HG03175 (cell line): ENCODE measurements around the gene CATSPER1.

Experiments
- ATAC-seq: cut with Tn5 transposase; IDR thresholded peaks from one replicate; pipeline ENCODE4 v1.9.1; 2021; ENCODE audit warnings: mild to moderate bottlenecking, moderate library complexity; ENCODE audit not compliant: unreplicated experiment

CATSPER1 gene

GRCh38 chr11:65973439-65974110, 52.7 kb downstream of the CATSPER1 start:
- no peak for ATAC-seq

GRCh38 chr11:65972116-65972515, 54.2 kb downstream of the CATSPER1 start:
- ATAC-seq: no peak

GRCh38 chr11:65968600-65969482, 57.4 kb downstream of the CATSPER1 start:
- no peak for ATAC-seq

GRCh38 chr11:65967329-65967934, 58.8 kb downstream of the CATSPER1 start:
- no peak for ATAC-seq
